OCI-LY7 (cell line): ENCODE measurements around the gene CEP83.

Source experiments
- EZH2phosphoT487 ChIP-seq: fragments of 200-600 bp; sonication (generic); IDR thresholded peaks from 2 replicates; pipeline ENCODE4 v1.6.1; 2018; ENCODE audit warnings: low read depth, borderline replicate concordance, mild to moderate bottlenecking, mixed run types, antibody characterized with exemption, low read length, moderate library complexity, mixed read lengths
- TF ChIP-seq, protein P1 (sequence below): fragments of 200-600 bp; sonication (generic); conservative IDR thresholded peaks from 2 replicates; pipeline ENCODE4 v1.5.1; 2014; ENCODE audit warnings: mild to moderate bottlenecking, antibody characterized with exemption, low read length, moderate library complexity, mixed read lengths

DNA sequence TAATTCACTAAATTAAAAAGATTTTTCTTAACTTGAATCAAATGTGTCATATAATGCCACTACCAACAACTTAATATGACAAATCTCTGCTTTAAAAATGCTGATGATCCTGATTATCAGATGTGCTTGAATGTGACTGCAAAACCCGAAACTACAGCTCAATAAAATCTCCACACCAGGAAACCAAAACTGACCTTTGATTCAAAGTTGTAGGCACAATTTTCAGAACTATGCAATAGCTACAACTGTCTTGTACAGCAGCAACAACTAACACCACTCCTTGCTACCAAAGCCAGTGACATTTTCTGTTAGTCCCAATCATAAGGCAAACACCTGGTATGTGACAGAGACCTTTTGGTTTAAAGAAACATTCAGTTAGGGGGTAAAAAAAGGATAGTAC lies 147.3 kb downstream of the CEP83 start:
- TF ChIP-seq, protein P1, sequence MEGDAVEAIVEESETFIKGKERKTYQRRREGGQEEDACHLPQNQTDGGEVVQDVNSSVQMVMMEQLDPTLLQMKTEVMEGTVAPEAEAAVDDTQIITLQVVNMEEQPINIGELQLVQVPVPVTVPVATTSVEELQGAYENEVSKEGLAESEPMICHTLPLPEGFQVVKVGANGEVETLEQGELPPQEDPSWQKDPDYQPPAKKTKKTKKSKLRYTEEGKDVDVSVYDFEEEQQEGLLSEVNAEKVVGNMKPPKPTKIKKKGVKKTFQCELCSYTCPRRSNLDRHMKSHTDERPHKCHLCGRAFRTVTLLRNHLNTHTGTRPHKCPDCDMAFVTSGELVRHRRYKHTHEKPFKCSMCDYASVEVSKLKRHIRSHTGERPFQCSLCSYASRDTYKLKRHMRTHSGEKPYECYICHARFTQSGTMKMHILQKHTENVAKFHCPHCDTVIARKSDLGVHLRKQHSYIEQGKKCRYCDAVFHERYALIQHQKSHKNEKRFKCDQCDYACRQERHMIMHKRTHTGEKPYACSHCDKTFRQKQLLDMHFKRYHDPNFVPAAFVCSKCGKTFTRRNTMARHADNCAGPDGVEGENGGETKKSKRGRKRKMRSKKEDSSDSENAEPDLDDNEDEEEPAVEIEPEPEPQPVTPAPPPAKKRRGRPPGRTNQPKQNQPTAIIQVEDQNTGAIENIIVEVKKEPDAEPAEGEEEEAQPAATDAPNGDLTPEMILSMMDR: no peak
- no peak for TF ChIP-seq EZH2phosphoT487
